ENCODE measurements around the gene TSPAN6.

TSPAN6 gene

GRCh38 chrX:100636321-100636991 lies at the start of gene TSPAN6:
TSS of gene TSPAN6 (minus strand) at chrX:100636806. CDS start at chrX:100636694, 112 bp downstream.
- peak; percentile 90 for DNase-seq (ENCODE audit: low spot score)

GRCh38 chrX:100685997-100686305 lies 49.3 kb upstream of the TSPAN6 start:
- no peak for DNase-seq (ENCODE audit: low spot score)

- peak; percentile 69 for DNase-seq (ENCODE audit: low spot score)
These were observed 48.8 kb upstream of the TSPAN6 start for GRCh38 chrX:100685284-100685996.

- DNase-seq (ENCODE audit: low spot score), result no peak
These were observed 46.3 kb upstream of the TSPAN6 start for GRCh38 chrX:100682939-100683338.

- DNase-seq (ENCODE audit: low spot score), result no peak
These were observed 45.0 kb upstream of the TSPAN6 start for GRCh38 chrX:100681599-100681998.

GRCh38 chrX:100680756-100681155 lies 44.1 kb upstream of the TSPAN6 start:
- DNase-seq (ENCODE audit: low spot score), result no peak

- DNase-seq (ENCODE audit: low spot score), result no peak
These were observed 41.1 kb upstream of the TSPAN6 start for GRCh38 chrX:100677611-100678181.

GRCh38 chrX:100674705-100675104 lies 38.1 kb upstream of the TSPAN6 start:
- no peak for DNase-seq (ENCODE audit: low spot score)

GRCh38 chrX:100673397-100673953 lies 36.9 kb upstream of the TSPAN6 start:
- DNase-seq (ENCODE audit: low spot score), result no peak

GRCh38 chrX:100672966-100673365 lies 36.4 kb upstream of the TSPAN6 start:
- DNase-seq (ENCODE audit: low spot score), result no peak

GRCh38 chrX:100663642-100664041 lies 27.0 kb upstream of the TSPAN6 start:
- DNase-seq (ENCODE audit: low spot score), result no peak

- no peak for DNase-seq (ENCODE audit: low spot score)
These were observed 26.2 kb upstream of the TSPAN6 start for GRCh38 chrX:100662796-100663195.

GRCh38 chrX:100662170-100662569 lies 25.6 kb upstream of the TSPAN6 start:
- no peak for DNase-seq (ENCODE audit: low spot score)

- DNase-seq (ENCODE audit: low spot score), result no peak
These were observed 23.0 kb upstream of the TSPAN6 start for GRCh38 chrX:100659431-100660137.

- DNase-seq (ENCODE audit: low spot score), result peak; percentile 18
These were observed 22.4 kb upstream of the TSPAN6 start for GRCh38 chrX:100658941-100659381.

GRCh38 chrX:100654261-100654660 lies 17.7 kb upstream of the TSPAN6 start:
- DNase-seq (ENCODE audit: low spot score), result peak; percentile 28

GRCh38 chrX:100652266-100652665 lies 15.7 kb upstream of the TSPAN6 start:
- DNase-seq (ENCODE audit: low spot score), result no peak

GRCh38 chrX:100650841-100651240 lies 14.2 kb upstream of the TSPAN6 start:
- DNase-seq (ENCODE audit: low spot score), result no peak

- DNase-seq (ENCODE audit: low spot score), result no peak
These were observed 13.1 kb upstream of the TSPAN6 start for GRCh38 chrX:100649550-100650356.

- no peak for DNase-seq (ENCODE audit: low spot score)
These were observed 12.1 kb upstream of the TSPAN6 start for GRCh38 chrX:100648458-100649417.
